Measurements from ENCODE around the gene CGNL1.

GRCh38 chr15:57353317-57353804 lies 22.9 kb upstream of the CGNL1 start:
- TF ChIP-seq, protein P1, sequence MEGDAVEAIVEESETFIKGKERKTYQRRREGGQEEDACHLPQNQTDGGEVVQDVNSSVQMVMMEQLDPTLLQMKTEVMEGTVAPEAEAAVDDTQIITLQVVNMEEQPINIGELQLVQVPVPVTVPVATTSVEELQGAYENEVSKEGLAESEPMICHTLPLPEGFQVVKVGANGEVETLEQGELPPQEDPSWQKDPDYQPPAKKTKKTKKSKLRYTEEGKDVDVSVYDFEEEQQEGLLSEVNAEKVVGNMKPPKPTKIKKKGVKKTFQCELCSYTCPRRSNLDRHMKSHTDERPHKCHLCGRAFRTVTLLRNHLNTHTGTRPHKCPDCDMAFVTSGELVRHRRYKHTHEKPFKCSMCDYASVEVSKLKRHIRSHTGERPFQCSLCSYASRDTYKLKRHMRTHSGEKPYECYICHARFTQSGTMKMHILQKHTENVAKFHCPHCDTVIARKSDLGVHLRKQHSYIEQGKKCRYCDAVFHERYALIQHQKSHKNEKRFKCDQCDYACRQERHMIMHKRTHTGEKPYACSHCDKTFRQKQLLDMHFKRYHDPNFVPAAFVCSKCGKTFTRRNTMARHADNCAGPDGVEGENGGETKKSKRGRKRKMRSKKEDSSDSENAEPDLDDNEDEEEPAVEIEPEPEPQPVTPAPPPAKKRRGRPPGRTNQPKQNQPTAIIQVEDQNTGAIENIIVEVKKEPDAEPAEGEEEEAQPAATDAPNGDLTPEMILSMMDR (IDR thresholded peaks at IDR 0.05; ENCODE audit: insufficient read depth, low read length, poor library complexity, severe bottlenecking): no peak
- TF ChIP-seq EZH2phosphoT487 (conservative IDR thresholded peaks at IDR 0.05; ENCODE audit: low read length): no peak

Measured in SU-DHL-6 (cell line).